Stimulated activated CD4-positive, alpha-beta T cell treated with anti-CD3 and anti-CD28 coated beads, Interleukin-4, amount 100 ng/mL, for 24 hours (primary cell): ENCODE data around the gene CNTN6.

Source experiments
- DNase-seq: peaks from one replicate; pipeline ENCODE4 v3.0.0-alpha.2; 2020

CNTN6 gene

GRCh38 chr3:1183320-1184048 is 90.7 kb downstream of the CNTN6 start:
- no peak for DNase-seq

GRCh38 chr3:1190569-1190968 is 97.7 kb downstream of the CNTN6 start:
- no peak for DNase-seq

GRCh38 chr3:1191026-1191425 is 98.2 kb downstream of the CNTN6 start:
- no peak for DNase-seq

- DNase-seq = no peak
Observed at GRCh38 chr3:1195947-1196346, 103.1 kb downstream of the CNTN6 start.

GRCh38 chr3:1197051-1197450 is 104.2 kb downstream of the CNTN6 start:
- DNase-seq = no peak

- DNase-seq = no peak
Observed at GRCh38 chr3:1200371-1200770, 107.5 kb downstream of the CNTN6 start.

GRCh38 chr3:1207904-1208303 is 115.1 kb downstream of the CNTN6 start:
- DNase-seq = no peak

GRCh38 chr3:1214933-1215332 is 122.1 kb downstream of the CNTN6 start:
- no peak for DNase-seq

GRCh38 chr3:1216856-1217255 is 124.0 kb downstream of the CNTN6 start:
- no peak for DNase-seq

- DNase-seq = no peak
Observed at GRCh38 chr3:1227111-1227510, 134.3 kb downstream of the CNTN6 start.

GRCh38 chr3:1228289-1228688 is 135.5 kb downstream of the CNTN6 start:
- DNase-seq = no peak

GRCh38 chr3:1230920-1231319 is 138.1 kb downstream of the CNTN6 start:
- no peak for DNase-seq

GRCh38 chr3:1232276-1232675 is 139.5 kb downstream of the CNTN6 start:
- DNase-seq = no peak

- DNase-seq = no peak
Observed at GRCh38 chr3:1235526-1236120, 142.8 kb downstream of the CNTN6 start.

GRCh38 chr3:1251282-1252060 is 158.6 kb downstream of the CNTN6 start:
- DNase-seq = no peak

- DNase-seq = no peak
Observed at GRCh38 chr3:1252061-1252430, 159.2 kb downstream of the CNTN6 start.

GRCh38 chr3:1262246-1262645 is 169.4 kb downstream of the CNTN6 start:
- DNase-seq = no peak

GRCh38 chr3:1263121-1263520 is 170.3 kb downstream of the CNTN6 start:
- no peak for DNase-seq

GRCh38 chr3:1269808-1270207 is 177.0 kb downstream of the CNTN6 start:
- DNase-seq = no peak

GRCh38 chr3:1272546-1273265 is 179.9 kb downstream of the CNTN6 start:
- no peak for DNase-seq

- no peak for DNase-seq
Observed at GRCh38 chr3:1275495-1275894, 182.7 kb downstream of the CNTN6 start.

- DNase-seq = no peak
Observed at GRCh38 chr3:1287815-1288214, 195.0 kb downstream of the CNTN6 start.

- no peak for DNase-seq
Observed at GRCh38 chr3:1288805-1289494, 196.1 kb downstream of the CNTN6 start.
